ENCODE data around the gene ZDHHC24. TPM values are rescaled to one million over a fixed set of nuclear protein-coding genes. Genes with fewer than 3 reads are reported as not detected.
"Not testable (repeated sequence)": the region's sequence is repeated elsewhere in the genome, so short reads cannot be mapped to it uniquely, and the experiment has no call there.

The ZDHHC24 gene
- total RNA-seq, 1 donor from 2014 or later, result 5.8 TPM

GRCh38 chr11:66548774-66549630, 3.2 kb upstream of the ZDHHC24 start:
- no peak for DNase-seq (ENCODE audit: low spot score)
- intact Hi-C loops (cut with DNase I), result no loop called here

DNA sequence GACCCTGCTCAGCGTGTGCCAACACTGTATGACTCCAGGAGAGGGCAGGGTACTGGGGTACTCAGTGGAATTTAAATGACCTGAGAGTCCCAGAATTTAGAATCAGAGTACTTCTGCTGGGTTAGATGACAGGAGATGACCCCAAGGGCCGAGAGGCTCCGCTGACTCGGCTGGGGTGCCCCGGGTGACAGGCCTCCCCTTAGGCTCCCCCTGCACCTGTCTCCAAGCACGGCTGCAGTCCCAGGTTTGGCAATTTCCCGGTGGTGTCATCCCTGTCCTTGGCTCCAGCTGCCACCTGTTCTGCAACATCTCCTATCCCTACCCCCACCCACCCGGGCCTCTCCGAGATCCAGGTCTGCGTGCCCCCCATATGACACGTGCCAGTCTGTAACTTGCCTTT, 2.2 kb upstream of the ZDHHC24 start:
- DNase-seq (ENCODE audit: low spot score), result no peak
- intact Hi-C loops (cut with DNase I), result no loop called here

- no peak for DNase-seq (ENCODE audit: low spot score)
- intact Hi-C loops (cut with DNase I), result no loop called here
These were observed 1.8 kb upstream of the ZDHHC24 start for GRCh38 chr11:66547662-66548009.

DNA sequence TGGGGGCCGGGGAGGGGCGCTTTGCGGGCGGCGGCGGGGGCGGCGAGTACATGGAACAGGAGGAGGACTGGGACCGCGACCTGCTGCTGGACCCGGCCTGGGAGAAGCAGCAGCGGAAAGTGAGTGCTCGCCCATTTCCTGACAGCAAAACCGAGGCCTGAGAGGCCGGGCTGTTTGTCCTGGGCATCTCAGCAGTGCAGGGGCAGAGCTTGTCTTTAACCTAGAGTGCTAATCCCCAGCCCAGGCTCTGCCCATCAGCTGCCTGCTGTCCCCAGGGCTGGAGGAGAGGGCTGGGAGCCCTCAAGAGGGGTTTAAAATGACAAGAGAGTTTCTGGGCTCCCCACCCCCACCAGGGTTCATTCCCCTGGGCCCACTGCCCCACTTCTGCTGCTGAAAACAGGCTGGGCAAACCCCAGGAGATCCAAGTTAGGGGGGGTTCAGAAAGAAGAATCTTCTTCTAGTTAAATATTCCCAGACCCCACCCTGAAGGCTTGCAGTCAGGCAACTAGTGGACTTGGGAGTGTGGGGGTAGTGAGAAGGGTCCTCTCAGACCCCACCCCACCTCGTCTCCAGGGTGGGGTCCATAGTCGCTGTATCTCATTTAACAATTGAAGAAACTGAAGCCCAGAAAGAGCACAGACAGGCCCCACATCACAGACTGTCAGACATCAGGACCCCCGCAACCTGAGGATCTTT, 1.3 kb upstream of the ZDHHC24 start:
- intact Hi-C loops (cut with DNase I), result no loop called here
- DNase-seq (ENCODE audit: low spot score), result no peak

GRCh38 chr11:66546368-66546965, 619 bp upstream of the ZDHHC24 start, which contains the start of gene ACTN3:
ACTN3 (plus strand) TSS chr11:66546903; CDS start chr11:66546938, 35 bp downstream.
- no peak for DNase-seq (ENCODE audit: low spot score)
- intact Hi-C loops (cut with DNase I), result no loop called here

- DNase-seq (ENCODE audit: low spot score); intact Hi-C loops (cut with DNase I): not testable (repeated sequence)
These were observed 896 bp downstream of the ZDHHC24 start for GRCh38 chr11:66544952-66545351.

GRCh38 chr11:66543263-66544107, 2.4 kb downstream of the ZDHHC24 start:
- intact Hi-C loops (cut with DNase I), result no loop called here
- no peak for DNase-seq (ENCODE audit: low spot score)

DNA sequence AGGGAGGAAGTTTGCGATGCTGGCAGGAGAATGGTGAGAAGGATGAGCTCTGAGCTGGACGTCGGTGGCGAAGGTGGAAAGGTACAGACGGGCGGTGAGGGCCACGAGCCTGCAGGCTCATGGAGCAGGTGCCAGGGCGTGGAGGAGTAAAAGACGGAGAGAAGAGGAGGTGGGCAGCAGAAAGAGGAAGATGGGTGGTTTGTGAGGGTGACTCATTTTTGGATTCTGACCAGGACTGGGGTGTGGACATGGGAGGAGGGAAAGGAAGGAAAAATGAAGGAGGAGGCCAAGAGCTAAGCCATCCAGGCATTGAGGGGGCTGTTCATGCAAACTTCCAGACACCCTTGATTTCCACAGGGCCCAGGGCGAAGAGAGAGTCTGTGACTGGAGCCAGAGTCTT, 3.5 kb downstream of the ZDHHC24 start:
- DNase-seq (ENCODE audit: low spot score), result no peak
- intact Hi-C loops (cut with DNase I), result no loop called here

DNA sequence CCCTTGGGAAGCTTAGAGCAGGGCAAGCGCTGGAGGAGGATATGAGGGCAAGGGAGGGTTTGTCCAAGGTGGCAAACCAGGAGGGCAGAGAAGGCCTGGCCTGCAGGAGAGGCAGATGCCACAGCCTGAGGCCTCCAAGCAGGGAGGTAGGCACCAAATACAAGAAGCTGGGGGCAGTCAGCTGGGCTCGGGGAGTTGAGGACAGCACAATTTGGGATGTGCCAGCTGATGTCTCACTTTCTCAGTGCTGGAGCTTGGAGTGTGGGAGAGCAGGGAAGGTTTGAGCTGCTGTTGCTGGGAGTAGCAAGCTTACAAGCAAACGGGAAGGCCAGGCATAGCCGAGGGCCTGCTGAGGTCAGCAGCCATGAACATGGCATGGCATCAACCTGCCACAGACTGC, 4.0 kb downstream of the ZDHHC24 start:
- intact Hi-C loops (cut with DNase I), result no loop called here
- DNase-seq (ENCODE audit: low spot score), result no peak

DNA sequence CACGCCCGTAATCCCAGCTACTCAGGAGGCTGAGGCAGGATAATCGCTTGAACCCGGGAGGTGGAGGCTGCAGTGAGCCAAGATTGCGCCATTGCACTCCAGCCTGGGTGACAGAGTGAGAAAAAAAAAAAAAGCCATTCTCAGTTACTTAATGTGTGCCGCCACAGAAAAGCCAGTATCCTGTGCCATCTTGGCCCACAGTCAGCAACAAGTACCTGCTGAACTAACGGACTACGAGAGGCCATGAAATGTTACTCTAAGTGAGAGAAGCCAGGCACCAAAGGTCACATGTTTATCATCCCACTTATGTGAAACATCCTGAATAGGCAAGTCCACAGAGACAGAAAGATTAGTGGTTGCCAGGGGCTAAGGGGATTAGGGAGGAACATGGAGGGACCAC, 5.2 kb downstream of the ZDHHC24 start:
- intact Hi-C loops (cut with DNase I); DNase-seq (ENCODE audit: low spot score): not testable (repeated sequence)

DNA sequence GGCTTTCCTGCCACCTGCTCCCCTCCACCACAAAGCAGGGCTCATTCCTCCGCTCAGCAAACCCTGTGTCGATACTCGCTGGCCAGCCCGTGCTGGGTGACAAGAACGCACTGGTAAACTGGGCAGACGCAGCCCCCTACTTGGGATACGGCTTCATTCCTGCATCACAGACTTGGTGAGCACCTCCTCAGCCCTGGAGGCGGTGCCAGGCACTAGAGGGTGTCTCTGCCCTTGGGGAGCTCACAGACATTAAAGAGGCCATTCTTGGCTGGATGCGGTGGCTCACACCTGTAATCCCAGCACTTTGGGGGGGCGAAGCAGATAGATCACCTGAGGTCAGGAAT, 6.0 kb downstream of the ZDHHC24 start:
- no peak for DNase-seq (ENCODE audit: low spot score)

DNA sequence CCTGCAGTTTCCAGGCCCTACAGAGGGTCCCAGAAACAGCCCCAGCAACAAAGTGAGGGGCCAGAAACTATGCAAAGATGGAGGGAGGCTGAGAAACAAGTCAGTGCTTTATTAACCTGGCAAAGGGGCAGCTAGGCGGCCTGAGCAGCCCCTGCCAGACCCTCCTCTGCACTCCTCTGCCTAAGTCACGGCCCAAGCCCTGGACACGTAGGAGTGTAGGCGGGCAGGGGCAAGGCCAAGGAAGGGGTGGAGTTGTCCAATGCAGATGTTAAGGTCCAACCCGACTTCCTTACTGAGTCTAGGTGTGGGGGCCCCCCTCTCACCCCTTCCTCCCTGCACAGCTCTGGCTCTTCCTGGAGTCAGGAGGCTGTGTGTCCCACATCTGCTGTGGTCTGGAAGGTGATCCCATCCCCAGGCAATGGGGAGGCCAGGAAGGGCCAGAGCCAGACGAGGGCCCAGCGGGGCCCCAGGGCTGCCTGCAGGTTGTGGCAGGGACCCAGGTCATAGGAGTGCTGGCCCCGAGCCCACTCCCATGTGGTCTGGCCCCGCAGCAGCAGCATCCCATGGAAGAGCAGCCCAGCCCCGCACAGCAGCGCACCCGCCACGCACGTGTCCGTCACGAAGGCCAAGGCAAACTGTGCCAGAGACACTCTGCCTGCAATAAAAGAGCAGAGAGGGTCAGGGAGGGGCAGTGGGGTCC, 6.5 kb downstream of the ZDHHC24 start:
- intact Hi-C loops (cut with DNase I), result no loop called here
- DNase-seq (ENCODE audit: low spot score), result no peak

More for the DNA sequence above, 6.0 kb downstream of the ZDHHC24 start:
- intact Hi-C loops (cut with DNase I), result no loop called here

DNA sequence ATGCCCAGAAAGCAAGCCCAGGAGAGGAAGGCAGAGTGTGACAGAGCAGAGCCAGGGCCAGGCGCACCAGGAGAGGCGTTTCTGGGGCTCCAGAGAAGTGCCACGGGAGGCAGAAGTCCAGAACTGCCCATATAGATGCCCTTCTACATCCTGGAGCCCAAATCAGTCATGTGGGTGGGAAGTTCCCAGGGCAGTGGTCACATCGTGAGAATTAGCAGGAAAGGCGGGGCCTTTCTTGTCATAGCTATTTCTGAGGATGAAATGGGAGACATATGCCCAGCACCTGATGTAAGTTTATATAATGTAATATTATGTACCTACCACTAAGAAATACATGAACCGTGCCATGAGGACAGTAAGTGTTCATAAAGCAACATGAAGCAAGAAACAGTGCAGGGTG, 13.1 kb downstream of the ZDHHC24 start:
- intact Hi-C loops (cut with DNase I), result no loop called here
- no peak for DNase-seq (ENCODE audit: low spot score)

GRCh38 chr11:66531841-66532240, 14.0 kb downstream of the ZDHHC24 start:
- no peak for DNase-seq (ENCODE audit: low spot score)
- intact Hi-C loops (cut with DNase I), result no loop called here

DNA sequence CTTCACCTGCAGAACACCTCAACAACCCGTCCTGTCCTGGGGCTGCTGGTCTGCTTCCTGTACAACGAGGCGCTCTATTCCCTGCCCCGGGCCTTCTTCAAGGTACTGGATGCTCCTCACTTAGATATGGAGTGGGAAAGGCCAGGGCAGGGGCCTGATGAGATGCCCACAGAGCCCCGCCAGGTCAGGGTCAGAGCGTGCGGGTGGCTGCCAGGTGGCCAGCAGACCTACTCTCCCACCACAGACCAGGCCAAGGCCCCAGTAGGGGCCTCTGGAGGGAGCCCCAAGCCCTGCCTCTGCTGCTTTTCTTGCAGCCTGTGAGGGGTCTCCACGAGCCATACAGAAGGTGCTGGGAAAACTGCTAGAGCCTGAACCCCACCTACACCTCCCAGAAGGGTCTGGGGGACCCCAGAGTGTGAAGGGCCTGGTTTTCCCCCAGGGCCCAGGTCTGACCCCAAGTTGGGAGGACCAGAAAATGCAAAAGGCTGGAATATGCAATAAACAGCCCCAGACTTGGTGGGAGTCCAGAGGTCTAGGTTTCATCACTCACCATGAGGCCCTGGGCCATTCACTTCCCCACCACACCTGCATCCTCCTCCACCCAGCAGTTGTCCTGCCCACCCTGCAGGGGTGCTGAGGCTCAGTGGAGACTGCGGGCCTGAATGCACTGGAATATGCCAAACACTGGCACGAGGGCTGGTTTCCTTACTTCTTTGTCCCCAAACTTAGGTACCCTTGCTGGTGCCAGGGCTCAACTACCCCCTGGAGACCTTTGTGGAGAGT, 14.7 kb downstream of the ZDHHC24 start:
- intact Hi-C loops (cut with DNase I), result no loop called here
- DNase-seq (ENCODE audit: low spot score), result no peak

DNA sequence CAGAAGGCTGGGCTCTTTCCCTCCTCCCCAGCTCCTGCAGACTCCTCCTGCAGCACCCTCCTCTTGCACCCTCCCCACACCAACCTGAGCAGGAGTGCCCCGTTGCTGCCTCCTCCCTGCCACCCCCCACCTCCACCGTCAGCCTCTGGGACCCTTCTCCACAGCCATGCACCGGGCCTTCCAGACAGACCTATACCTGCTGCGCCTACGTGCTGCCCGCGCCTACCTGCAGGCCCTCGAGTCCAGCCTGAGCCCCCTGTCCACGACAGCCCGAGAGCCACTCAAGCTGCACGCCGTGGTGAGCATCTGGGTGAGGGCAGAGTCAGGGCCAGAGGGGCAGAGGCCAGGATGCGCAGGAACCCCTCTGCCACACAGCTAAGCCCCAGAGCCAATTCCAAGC, 16.2 kb downstream of the ZDHHC24 start:
- no peak for DNase-seq (ENCODE audit: low spot score)
- intact Hi-C loops (cut with DNase I), result no loop called here

- intact Hi-C loops (cut with DNase I), result no loop called here
- no peak for DNase-seq (ENCODE audit: low spot score)
These were observed 16.8 kb downstream of the ZDHHC24 start for GRCh38 chr11:66529069-66529468.

- no peak for DNase-seq (ENCODE audit: low spot score)
- intact Hi-C loops (cut with DNase I), result no loop called here
These were observed 21.4 kb downstream of the ZDHHC24 start for GRCh38 chr11:66524304-66525040.

Data from cardiac septum (tissue), 1 donor.